ENCODE results near the gene LINGO1. TPM values are rescaled to one million over a fixed set of nuclear protein-coding genes. Genes with fewer than 3 reads are reported as not detected.

Gene LINGO1
- total and polyA plus RNA-seq, 9 of the 15 experiments (the other 6 are each of a cell fraction or from before 2014, with no cell fraction given) = 0.07 to 15.3 (median 2.1) TPM

GRCh38 chr15:77633134-77633912 is 611 bp upstream of the LINGO1 start (continued):
- TF ChIP-seq HNRNPK (IDR thresholded peaks at IDR 0.05; ENCODE audit: low read depth, low read length, poor library complexity, severe bottlenecking) = no peak
- no peak for TF ChIP-seq THAP12 (CRISPR knock-in tag; IDR thresholded peaks at IDR 0.05)
- TF ChIP-seq BRD4 (IDR thresholded peaks at IDR 0.05) = no peak
- TF ChIP-seq KDM2B (CRISPR knock-in tag; IDR thresholded peaks at IDR 0.05) = peak; percentile 7; the same call in 1 of the 2 replicates
- no peak for TF ChIP-seq ZC3H11A (IDR thresholded peaks at IDR 0.05; ENCODE audit: low read depth, low read length)
- TF ChIP-seq ZNF140 (CRISPR knock-in tag; IDR thresholded peaks at IDR 0.05) = no peak
- TF ChIP-seq HOXB6 (CRISPR knock-in tag; IDR thresholded peaks at IDR 0.05; ENCODE audit: borderline replicate concordance) = no peak
- TF ChIP-seq ATF2 (CRISPR knock-in tag; IDR thresholded peaks at IDR 0.05) = no peak
- TF ChIP-seq NELFE (IDR thresholded peaks at IDR 0.05; ENCODE audit: insufficient read depth, insufficient read length) = no peak
- TF ChIP-seq GATAD2B (IDR thresholded peaks at IDR 0.05; ENCODE audit: borderline replicate concordance) = peak; percentile 71
- TF ChIP-seq BRD9 (IDR thresholded peaks at IDR 0.05; ENCODE audit: low read depth, partially characterized antibody) = no peak
- TF ChIP-seq LEF1 (IDR thresholded peaks at IDR 0.05) = no peak
- TF ChIP-seq MLLT1 (IDR thresholded peaks at IDR 0.05) = peak in 1 of 2 experiments; percentile 96; a peak in 2 of 4 replicates
- no peak for TF ChIP-seq IRF2 (CRISPR knock-in tag; IDR thresholded peaks at IDR 0.05)
- TF ChIP-seq TEAD2 (tag; IDR thresholded peaks at IDR 0.05) = no peak
- TF ChIP-seq GABPB1 (CRISPR knock-in tag; IDR thresholded peaks at IDR 0.05) = peak; percentile 69
- TF ChIP-seq TGIF2 (CRISPR knock-in tag; IDR thresholded peaks at IDR 0.05) = no peak
- TF ChIP-seq MAFK (IDR thresholded peaks at IDR 0.05; ENCODE audit: low read length) = 0 out of 2 replicates have a peak, but pooled peaks have one; percentile 3
- no peak for TF ChIP-seq TSC22D4 (tag; IDR thresholded peaks at IDR 0.05)
- TF ChIP-seq CBX2 (IDR thresholded peaks at IDR 0.05; ENCODE audit: insufficient read depth, low read length, poor library complexity, severe bottlenecking) = no peak
- TF ChIP-seq TEAD1 (CRISPR knock-in tag; IDR thresholded peaks at IDR 0.05) = 0 out of 4 replicates have a peak, but pooled peaks of 1 of the 2 experiments have one; percentile 47
- TF ChIP-seq PKNOX1 (IDR thresholded peaks at IDR 0.05) = no peak
- TF ChIP-seq FOS (IDR thresholded peaks at IDR 0.05; ENCODE audit: extremely low read depth, insufficient read length) = no peak
- TF ChIP-seq BCL6 (CRISPR knock-in tag; IDR thresholded peaks at IDR 0.05) = no peak
